HepG2 (cell line): ENCODE data around the gene SYVN1. TPM values are rescaled to one million over a fixed set of nuclear protein-coding genes. Genes with fewer than 3 reads are reported as not detected.

Experiments
- AHDC1 ChIP-seq: sonication (generic); formaldehyde crosslinking; IDR thresholded peaks from 2 replicates; pipeline ENCODE4 v1.5.1; 2020; ENCODE audit warnings: mild to moderate bottlenecking, missing genetic modification reagents, borderline replicate concordance
- SNAPC4 ChIP-seq: sonication (generic); formaldehyde crosslinking; IDR thresholded peaks from 2 replicates; pipeline ENCODE4 v1.4.0; 2020; ENCODE audit warnings: mild to moderate bottlenecking, missing genetic modification reagents
- ZNF446 ChIP-seq: sonication (generic); formaldehyde crosslinking; IDR thresholded peaks from 2 replicates; pipeline ENCODE4 v1.5.0; 2020; ENCODE audit warnings: mild to moderate bottlenecking, missing genetic modification reagents
- polyA plus RNA-seq, 8 experiments: library from polyadenylated mRNA; depleted of rRNA in 3 of 8; stranded (reverse) in 7 of 8; unstranded in 1 of 8; fragments of >200 nt; fragmentation: Illumina TruSeq in 4 of 8; extraction: Trizol in 4 of 8; gene quantifications; 2 replicates each; pipeline versions ENCODE4 v1.2.1 to v1.2.3, GENCODE V29; 2011 to 2016; ENCODE audit warnings: low read depth in 4 of 8, missing spikeins in 1 of 8, mixed read lengths in 1 of 8; ENCODE audit not compliant: insufficient read depth in 1 of 8
- total RNA-seq, 5 experiments: library from RNA; depleted of rRNA; stranded (reverse); fragments of >200 nt; fragmentation: Illumina TruSeq; extraction: Trizol; gene quantifications; 2 replicates each; pipeline ENCODE4 v1.2.3, GENCODE V29; 2016; ENCODE audit warnings: low read depth in 1 of 5

The SYVN1 gene
- total and polyA plus RNA-seq, 2 of the 13 experiments (the other 11 are each of a cell fraction or from before 2014, with no cell fraction given) = 10.3 to 22.5 TPM

DNA sequence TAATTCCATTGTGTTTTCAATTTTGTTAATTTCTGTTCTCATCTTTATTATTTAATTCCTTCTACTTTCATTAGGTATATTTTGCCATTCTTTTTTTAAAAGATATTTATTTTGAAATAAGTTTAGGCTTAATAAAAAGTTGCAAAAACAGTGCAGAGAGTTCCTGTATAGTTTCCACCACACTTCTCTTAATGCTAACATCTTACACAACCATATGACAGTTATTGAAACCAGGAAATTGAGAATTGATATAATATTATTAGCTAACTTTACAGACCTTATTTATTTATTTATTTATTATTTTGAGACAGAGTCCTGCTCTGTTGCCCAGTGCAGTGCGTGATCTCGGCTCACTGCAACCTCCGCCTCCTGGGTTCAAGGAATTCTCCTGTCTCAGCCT is 21.9 kb upstream of the SYVN1 start (continued):
- no peak for TF ChIP-seq AHDC1 (CRISPR knock-in tag)
- no peak for TF ChIP-seq ZNF446 (CRISPR knock-in tag)
- TF ChIP-seq SNAPC4 = no peak
